ENCODE results near the gene GSN. TPM values are rescaled to one million over a fixed set of nuclear protein-coding genes. Genes with fewer than 3 reads are reported as not detected.

Gene GSN
- total and polyA plus RNA-seq, 2 of the 8 experiments (the other 6 are each of a cell fraction or from before 2014, with no cell fraction given), result 52.3 to 94.5 TPM

DNA sequence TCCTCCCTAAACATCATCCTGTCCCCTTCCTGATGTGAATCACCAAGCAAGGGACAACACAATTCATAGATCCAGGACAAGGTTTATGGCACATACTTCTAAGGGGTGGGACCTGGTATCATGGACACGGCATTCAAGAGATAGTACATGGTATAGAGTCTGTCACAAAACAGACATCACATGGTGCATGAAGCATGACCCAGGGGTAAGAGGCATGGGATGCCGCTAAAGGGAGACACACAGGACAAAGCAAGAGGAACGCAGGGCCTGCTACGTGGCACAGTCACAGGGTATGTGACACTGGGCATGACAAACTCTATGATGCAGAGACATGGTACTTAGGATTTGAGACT is 20.7 kb downstream of the GSN start (continued):
- TF ChIP-seq USF2 (IDR thresholded peaks at IDR 0.05; ENCODE audit: low read length), result no peak

All from H1 (cell line).